ENCODE results near the gene PDHB. TPM values are rescaled to one million over a fixed set of nuclear protein-coding genes. Genes with fewer than 3 reads are reported as not detected.

The PDHB gene
- total RNA-seq, 8 experiments from 2014 or later = 48.7 to 122 (median 80.9) TPM

- 83 to 100% (median 94%) methylated on average over 1 to 7 of the region's 8 CpGs; no CpG with 5 or more reads in 3 of the 10 experiments for WGBS, 10 experiments
- no peak overlapping the region for H3K27ac ChIP-seq
- no peak for ATAC-seq (replicated peaks in 6 of 8)
- no peak overlapping the region for H3K4me3 ChIP-seq
- in situ Hi-C loops (cut with MboI; ENCODE audit: low pct_unique_long_range_greater_than_20kb in 2 of 9, low sequenced_read_pairs in 9 of 9, unreplicated experiment in 9 of 9) = loop anchor here in 2 of 9 experiments (10.0 to 25.0 kb wide), 3 partner anchors 87 to 225 kb away; partner anchors contain the start of genes HTD2 (in 1 of the 2) and RPP14 (in 1 of the 2)
- H3K4me1 ChIP-seq (replicated peaks in 1 of 2) = no peaks in the 10 kb centered on the region
These were observed 21.5 kb downstream of the PDHB start for GRCh38 chr3:58411851-58412830.

DNA sequence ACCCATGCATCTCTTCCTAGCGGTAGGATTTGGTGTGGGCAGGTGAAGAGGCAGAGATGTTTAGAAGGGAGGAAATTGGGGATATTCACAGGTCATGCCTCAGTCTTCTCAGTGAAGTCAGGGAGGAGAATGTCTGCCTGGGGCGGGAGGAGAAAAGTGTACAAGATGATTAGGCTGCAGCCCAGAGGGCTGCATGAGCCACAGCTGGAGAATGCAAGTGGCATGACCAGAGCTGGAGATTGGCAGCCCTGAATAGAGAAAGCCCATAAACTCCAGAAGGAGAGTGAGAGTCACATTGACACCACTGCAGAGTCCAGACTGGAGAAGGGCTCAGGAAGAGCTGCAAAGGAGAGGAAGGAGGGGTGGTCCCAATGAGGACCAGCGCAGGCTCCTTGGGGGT is 22.6 kb downstream of the PDHB start:
- Histone ChIP-seq H3K4me1 (replicated peaks in 1 of 2) (no peaks in the 10 kb centered on the region), H3K4me3 (no peak overlapping the region), H3K27ac (no peak overlapping the region)
- in situ Hi-C loops (cut with MboI; ENCODE audit: low pct_unique_long_range_greater_than_20kb in 2 of 9, low sequenced_read_pairs in 9 of 9, unreplicated experiment in 9 of 9) = loop anchor here in 2 of 9 experiments (10.0 to 25.0 kb wide), 3 partner anchors 86 to 224 kb away; partner anchors contain the start of genes HTD2 (in 1 of the 2) and RPP14 (in 1 of the 2)
- ATAC-seq (replicated peaks in 6 of 8) = no peak
- 80 to 100% (median 90%) methylated on average over 1 to 3 of the region's 3 CpGs; no CpG with 5 or more reads in 4 of the 10 experiments for WGBS, 10 experiments

DNA sequence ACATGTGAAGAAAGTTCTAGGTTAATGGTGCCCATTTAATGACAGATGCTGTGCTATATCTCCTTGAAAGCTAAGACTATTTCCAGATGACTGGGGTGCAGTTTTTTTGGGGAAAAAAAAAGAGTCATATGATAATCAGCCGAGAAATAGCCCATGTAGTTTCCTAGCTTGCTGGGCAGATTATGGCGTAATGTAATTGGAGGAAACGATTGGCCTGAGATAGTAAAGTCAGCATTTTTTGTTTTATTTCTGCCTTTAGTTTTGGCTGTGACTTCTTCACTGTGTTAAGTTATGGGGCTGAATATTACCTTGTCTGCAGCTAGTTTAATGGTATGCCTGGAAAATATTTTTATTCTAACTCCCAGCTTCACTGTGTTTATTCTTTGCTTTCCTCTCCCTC is 24.0 kb downstream of the PDHB start:
- H3K4me3 ChIP-seq = no peak overlapping the region
- peaks cover 0 to 6% of the 10 kb centered on the region in 2 donors for H3K4me1 ChIP-seq (replicated peaks in 1 of 2)
- in situ Hi-C loops (cut with MboI; ENCODE audit: low pct_unique_long_range_greater_than_20kb in 2 of 9, low sequenced_read_pairs in 9 of 9, unreplicated experiment in 9 of 9) = loop anchor here in 2 of 9 experiments (10.0 to 25.0 kb wide), 3 partner anchors 85 to 222 kb away; partner anchors contain the start of genes HTD2 (in 1 of the 2) and RPP14 (in 1 of the 2)
- no peak for ATAC-seq (replicated peaks in 6 of 8)
- 74 to 100% (median 93%) methylated on average over 1 to 3 of the region's 3 CpGs for WGBS, 10 experiments
- no peak overlapping the region for H3K27ac ChIP-seq

DNA sequence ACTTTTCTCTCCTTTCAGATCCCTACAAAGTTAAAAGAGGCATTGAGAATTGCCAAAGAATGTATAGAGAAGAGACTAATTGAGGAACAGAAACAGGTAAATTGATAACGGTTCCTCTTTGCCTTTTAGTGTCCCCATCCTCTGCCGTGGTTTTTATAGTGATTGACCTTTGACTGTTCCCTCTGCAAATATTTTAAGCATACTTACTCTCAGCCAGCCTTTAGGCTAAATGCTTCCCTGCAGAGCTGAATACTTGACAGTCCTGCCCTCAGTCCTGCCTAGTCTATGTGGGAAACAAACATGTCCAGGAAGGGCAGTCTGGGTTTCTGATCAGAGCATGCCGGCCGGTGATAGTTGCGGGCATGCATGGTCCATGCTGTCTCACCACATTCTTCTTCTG is 24.7 kb downstream of the PDHB start:
- Histone ChIP-seq H3K4me3 (no peak overlapping the region), H3K27ac (no peak overlapping the region), H3K4me1 (replicated peaks in 1 of 2) (peaks cover 3 to 13% of the 10 kb centered on the region in 2 donors)
- in situ Hi-C loops (cut with MboI; ENCODE audit: low pct_unique_long_range_greater_than_20kb in 2 of 9, low sequenced_read_pairs in 9 of 9, unreplicated experiment in 9 of 9) = loop anchor here in 1 of 9 experiments (25.0 kb wide), 2 partner anchors 97 to 222 kb away; partner anchors contain the start of genes HTD2 and RPP14
- no peak for ATAC-seq (replicated peaks in 6 of 8)
- WGBS, 10 experiments = 29 to 100% (median 75%) methylated on average over 1 to 3 of the region's 5 CpGs; no CpG with 5 or more reads in 1 of the 10 experiments

DNA sequence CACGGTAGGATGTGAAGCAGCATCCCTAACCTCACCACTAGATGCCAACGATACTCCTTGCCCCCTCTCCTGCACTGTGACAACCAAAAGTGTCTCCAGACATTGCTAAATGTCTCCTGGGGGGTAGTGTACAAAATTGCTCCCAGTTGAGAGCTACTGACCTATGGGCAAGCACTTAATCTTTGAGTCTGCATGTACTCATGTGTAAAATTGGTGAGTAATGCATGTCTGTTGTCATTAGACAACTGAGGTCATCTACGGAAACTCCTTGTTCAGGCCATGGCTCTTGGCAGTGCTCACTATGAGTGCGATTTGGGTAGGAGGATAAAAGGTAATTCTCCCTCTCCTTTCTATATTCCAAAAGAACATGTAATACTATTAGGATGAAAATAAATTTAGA is 29.2 kb downstream of the PDHB start:
- ATAC-seq (replicated peaks in 6 of 8) = peak in 7 of 8 experiments; percentile 55 to 95 (median 93)
- Histone ChIP-seq H3K27ac (peak overlapping the region in 1 of 2 donors; percentile 49), H3K4me1 (replicated peaks in 1 of 2) (peaks cover 3 to 13% of the 10 kb centered on the region in 2 donors), H3K4me3 (no peak overlapping the region)
- in situ Hi-C loops (cut with MboI; ENCODE audit: low pct_unique_long_range_greater_than_20kb in 2 of 9, low sequenced_read_pairs in 9 of 9, unreplicated experiment in 9 of 9) = loop anchor here in 1 of 9 experiments (25.0 kb wide), 2 partner anchors 92 to 217 kb away; partner anchors contain the start of genes HTD2 and RPP14
- 22 to 86% (median 66%) methylated on average over 1 to 4 of the region's 4 CpGs; no CpG with 5 or more reads in 2 of the 10 experiments for WGBS, 10 experiments

DNA sequence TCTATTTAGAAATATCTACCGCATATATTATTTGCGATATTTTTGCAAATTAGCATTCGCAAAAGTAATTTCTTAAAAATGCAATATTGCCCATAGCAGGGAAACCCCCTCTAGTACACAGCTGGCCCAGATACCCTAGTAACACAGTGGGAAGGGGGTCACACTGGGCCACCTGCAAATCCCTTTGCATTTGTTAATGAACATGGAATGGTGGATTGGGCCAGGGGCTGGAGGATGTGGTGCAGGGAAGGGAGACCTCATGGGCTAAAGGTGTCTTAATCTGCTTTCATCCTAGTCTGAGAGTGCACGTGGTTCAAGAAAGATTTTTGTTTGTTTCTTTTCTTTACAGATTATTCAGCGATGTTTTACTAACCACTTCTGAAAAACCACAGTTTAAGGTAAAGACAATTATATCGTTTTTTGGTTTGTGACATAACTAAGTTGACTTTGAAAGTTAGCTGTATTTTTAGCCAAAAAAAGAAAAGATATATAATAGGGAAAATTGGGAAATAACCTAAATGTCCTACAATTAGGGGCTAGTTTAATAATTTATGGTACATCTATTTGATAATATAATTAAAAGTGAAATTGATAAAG is 30.0 kb downstream of the PDHB start:
- H3K4me1 ChIP-seq (replicated peaks in 1 of 2) = peaks cover 3 to 13% of the 10 kb centered on the region in 2 donors
- no peak for ATAC-seq (replicated peaks in 6 of 8)
- no peak overlapping the region for H3K4me3 ChIP-seq
- no peak overlapping the region for H3K27ac ChIP-seq
- in situ Hi-C loops (cut with MboI; ENCODE audit: low pct_unique_long_range_greater_than_20kb in 2 of 9, low sequenced_read_pairs in 9 of 9, unreplicated experiment in 9 of 9) = loop anchor here in 1 of 9 experiments (25.0 kb wide), 2 partner anchors 91 to 216 kb away; partner anchors contain the start of genes HTD2 and RPP14
- 73 to 100% (median 91%) methylated on average over 2 to 6 of the region's 6 CpGs for WGBS, 10 experiments

DNA sequence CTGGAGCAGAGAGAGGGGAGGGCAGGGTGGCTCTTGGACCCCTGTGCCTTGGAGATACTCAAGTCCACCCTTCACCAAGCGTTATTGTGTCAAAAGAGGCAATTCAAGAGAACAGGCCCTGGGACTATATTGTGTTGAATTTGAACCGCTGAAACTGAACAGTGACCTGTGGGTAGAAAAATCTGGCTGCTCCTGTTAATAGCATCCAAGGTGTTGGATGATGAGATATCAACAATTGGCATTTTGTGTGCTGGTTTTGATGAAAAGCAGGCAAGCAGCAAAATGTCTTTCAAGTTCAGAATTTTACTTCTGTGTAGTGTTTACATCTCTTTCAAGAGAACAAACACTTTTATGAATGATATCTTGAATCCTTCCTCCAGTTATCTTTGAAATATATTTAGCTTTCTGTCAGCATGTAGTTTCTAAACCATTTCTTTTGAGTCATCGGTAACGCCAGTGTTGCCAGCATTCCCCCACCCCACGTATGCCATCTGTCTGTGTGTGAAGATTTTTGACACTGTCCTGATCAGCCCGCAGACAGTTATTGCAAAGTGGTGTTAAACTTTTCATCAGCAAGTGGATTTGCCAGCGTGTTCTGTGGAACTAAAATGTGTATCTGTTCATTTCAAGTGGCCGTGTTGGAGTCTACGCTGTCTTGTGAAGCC is 34.8 kb downstream of the PDHB start:
- Histone ChIP-seq H3K27ac (no peak overlapping the region), H3K4me1 (replicated peaks in 1 of 2) (no peaks in the 10 kb centered on the region), H3K4me3 (no peak overlapping the region)
- 33 to 100% (median 94%) methylated on average over 1 to 9 of the region's 9 CpGs; no CpG with 5 or more reads in 1 of the 10 experiments for WGBS, 10 experiments
- ATAC-seq (replicated peaks in 6 of 8) = no peak
- in situ Hi-C loops (cut with MboI; ENCODE audit: low pct_unique_long_range_greater_than_20kb in 2 of 9, low sequenced_read_pairs in 9 of 9, unreplicated experiment in 9 of 9) = no loop called here

- in situ Hi-C loops (cut with MboI; ENCODE audit: low pct_unique_long_range_greater_than_20kb in 2 of 9, low sequenced_read_pairs in 9 of 9, unreplicated experiment in 9 of 9) = no loop called here
- ATAC-seq (replicated peaks in 6 of 8) = no peak
- Histone ChIP-seq H3K4me3 (no peak overlapping the region), H3K27ac (no peak overlapping the region), H3K4me1 (replicated peaks in 1 of 2) (no peaks in the 10 kb centered on the region)
These were observed 39.3 kb downstream of the PDHB start for GRCh38 chr3:58394339-58394738.

- H3K4me3 ChIP-seq = no peak overlapping the region
- peak in 1 of 8 experiments; percentile 38 for ATAC-seq (replicated peaks in 6 of 8)
- H3K4me1 ChIP-seq (replicated peaks in 1 of 2) = peaks cover 3 to 8% of the 10 kb centered on the region in 2 donors
- in situ Hi-C loops (cut with MboI; ENCODE audit: low pct_unique_long_range_greater_than_20kb in 2 of 9, low sequenced_read_pairs in 9 of 9, unreplicated experiment in 9 of 9) = no loop called here
- no peak overlapping the region for H3K27ac ChIP-seq
- WGBS, 10 experiments = 0 to 75% (median 47%) methylated on average over 1 to 3 of the region's 3 CpGs; no CpG with 5 or more reads in 4 of the 10 experiments
These were observed 41.5 kb downstream of the PDHB start for GRCh38 chr3:58392181-58392580.

GRCh38 chr3:58391156-58391865 is 42.3 kb downstream of the PDHB start:
- Histone ChIP-seq H3K4me1 (replicated peaks in 1 of 2) (peaks cover 3 to 8% of the 10 kb centered on the region in 2 donors), H3K4me3 (no peak overlapping the region), H3K27ac (no peak overlapping the region)
- 38 to 100% (median 87%) methylated on average over 1 to 3 of the region's 3 CpGs for WGBS, 10 experiments
- ATAC-seq (replicated peaks in 6 of 8) = no peak
- in situ Hi-C loops (cut with MboI; ENCODE audit: low pct_unique_long_range_greater_than_20kb in 2 of 9, low sequenced_read_pairs in 9 of 9, unreplicated experiment in 9 of 9) = no loop called here

DNA sequence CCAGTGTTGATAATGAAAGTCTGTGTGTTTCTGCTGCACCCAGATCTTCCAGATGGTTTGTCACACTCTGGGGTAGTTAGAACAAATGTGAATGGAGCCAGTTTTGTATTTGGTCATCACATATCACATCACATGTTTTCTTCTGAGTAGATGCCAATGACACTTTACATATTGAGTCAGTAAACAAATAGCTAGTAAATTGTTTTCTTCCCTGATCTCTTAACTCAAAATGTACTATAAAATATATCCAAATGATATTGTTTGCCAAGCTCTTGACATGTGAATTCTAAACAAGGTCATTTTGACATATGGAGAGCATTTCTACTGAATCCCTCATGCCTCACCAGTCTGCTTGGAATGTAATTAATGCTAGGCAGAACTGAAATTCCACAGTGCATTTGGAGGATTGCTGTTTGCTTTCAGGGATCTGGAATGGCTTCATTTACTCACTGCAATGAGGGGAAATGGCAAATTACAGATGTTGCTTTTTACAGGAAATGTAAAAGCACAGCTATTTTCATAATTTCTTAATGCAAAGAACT is 45.0 kb downstream of the PDHB start:
- ATAC-seq (replicated peaks in 6 of 8) = peak; percentile 35 to 89 (median 61)
- in situ Hi-C loops (cut with MboI; ENCODE audit: low pct_unique_long_range_greater_than_20kb in 2 of 9, low sequenced_read_pairs in 9 of 9, unreplicated experiment in 9 of 9) = no loop called here
- no peak overlapping the region for H3K4me3 ChIP-seq
- H3K4me1 ChIP-seq (replicated peaks in 1 of 2) = peaks cover 3 to 8% of the 10 kb centered on the region in 2 donors
- no peak overlapping the region for H3K27ac ChIP-seq
